ENCODE results near the gene ESYT1. TPM values are rescaled to one million over a fixed set of nuclear protein-coding genes. Genes with fewer than 3 reads are reported as not detected.

ESYT1 gene
- total RNA-seq, 1 donor from 2014 or later, result 464 TPM

DNA sequence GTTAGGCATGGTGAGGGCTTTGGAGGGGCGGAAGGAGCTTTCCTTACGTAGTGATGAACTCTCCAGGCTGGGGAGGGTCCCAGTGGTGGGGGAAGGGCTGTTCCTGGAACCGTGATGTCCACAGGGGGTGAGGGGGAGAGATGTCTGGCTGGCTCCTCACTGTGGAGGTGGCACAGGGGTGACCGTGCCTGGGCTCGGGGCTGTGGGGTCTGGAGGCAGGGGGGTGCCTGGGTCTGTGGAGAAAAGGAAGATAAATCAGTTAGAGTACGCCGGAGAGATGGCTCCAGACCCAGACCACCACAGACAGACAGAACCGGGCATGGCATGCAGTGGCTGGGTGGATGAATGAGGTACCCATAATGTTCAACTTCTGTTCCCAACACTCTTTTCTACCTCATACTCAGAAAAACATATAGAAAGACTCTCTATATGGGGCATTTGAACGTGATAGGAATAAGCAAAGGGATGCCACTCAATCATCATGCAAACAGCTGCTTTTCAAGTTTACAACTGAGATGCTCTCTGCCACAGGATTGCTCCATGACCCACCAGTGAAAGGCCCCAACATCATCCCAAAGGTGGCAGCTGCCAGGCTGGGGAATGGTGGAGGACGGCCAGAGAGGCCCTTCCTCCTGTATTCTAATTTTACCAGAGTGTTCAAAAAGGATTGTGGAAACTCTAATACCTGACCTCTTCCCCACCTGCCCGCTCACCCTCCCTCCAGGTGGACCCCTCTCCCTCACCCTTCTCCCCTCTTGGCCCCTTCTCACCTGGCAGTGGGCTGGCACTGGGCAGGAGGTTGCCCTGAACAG, 35.7 kb downstream of the ESYT1 start:
- DNase-seq (ENCODE audit: low read depth), result no peak
- TF ChIP-seq, protein P1, sequence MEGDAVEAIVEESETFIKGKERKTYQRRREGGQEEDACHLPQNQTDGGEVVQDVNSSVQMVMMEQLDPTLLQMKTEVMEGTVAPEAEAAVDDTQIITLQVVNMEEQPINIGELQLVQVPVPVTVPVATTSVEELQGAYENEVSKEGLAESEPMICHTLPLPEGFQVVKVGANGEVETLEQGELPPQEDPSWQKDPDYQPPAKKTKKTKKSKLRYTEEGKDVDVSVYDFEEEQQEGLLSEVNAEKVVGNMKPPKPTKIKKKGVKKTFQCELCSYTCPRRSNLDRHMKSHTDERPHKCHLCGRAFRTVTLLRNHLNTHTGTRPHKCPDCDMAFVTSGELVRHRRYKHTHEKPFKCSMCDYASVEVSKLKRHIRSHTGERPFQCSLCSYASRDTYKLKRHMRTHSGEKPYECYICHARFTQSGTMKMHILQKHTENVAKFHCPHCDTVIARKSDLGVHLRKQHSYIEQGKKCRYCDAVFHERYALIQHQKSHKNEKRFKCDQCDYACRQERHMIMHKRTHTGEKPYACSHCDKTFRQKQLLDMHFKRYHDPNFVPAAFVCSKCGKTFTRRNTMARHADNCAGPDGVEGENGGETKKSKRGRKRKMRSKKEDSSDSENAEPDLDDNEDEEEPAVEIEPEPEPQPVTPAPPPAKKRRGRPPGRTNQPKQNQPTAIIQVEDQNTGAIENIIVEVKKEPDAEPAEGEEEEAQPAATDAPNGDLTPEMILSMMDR (conservative IDR thresholded peaks at IDR 0.05; ENCODE audit: low read depth, low read length), result no peak
- no peak overlapping the region for H3K4me3 ChIP-seq (ENCODE audit: low read depth, low read length)

DNA sequence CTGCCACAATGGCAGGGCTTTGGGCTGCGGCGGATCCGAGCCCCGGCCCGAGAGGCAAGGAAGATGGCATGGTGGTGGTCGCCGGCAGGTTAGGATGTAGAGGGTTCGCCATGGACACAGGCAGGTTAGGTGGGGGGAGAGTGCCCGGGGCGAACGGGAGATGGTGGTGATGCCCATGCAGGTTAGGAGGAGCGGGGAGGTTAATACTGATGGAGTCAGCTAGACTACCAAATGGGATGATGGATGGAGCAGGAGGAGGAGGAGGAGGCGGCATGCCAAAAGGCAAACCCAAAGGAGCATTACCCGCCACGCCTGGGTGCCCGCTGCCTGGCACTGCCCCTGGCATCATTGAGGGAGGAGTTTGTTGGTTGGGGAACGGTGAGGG, 36.3 kb downstream of the ESYT1 start:
- H3K4me3 ChIP-seq (ENCODE audit: low read depth, low read length), result no peak overlapping the region
- DNase-seq (ENCODE audit: low read depth), result no peak
- TF ChIP-seq, protein P1 (conservative IDR thresholded peaks at IDR 0.05; ENCODE audit: low read depth, low read length), result no peak

DNA sequence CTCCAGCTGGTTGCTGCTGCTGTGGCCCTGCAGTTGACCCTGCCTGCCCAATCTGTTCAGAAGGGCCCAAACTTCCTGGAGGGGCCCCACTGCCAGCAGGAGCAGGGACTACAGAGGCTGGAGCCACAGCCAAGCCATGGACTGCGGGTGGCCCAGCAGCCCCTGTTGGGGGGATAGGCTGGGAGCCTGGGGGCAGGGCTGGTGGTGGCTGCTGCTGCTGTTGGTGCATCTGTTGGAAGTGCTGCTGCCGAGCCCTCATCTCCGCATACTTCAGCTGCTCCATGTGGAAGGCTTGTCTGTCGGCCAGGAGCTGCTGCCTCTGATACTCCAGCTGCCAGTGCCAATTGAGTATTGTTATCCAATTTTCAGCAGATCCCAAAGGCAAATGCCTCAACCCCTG, 37.3 kb downstream of the ESYT1 start:
- H3K4me3 ChIP-seq (ENCODE audit: low read depth, low read length), result no peak overlapping the region
- DNase-seq (ENCODE audit: low read depth), result no peak
- TF ChIP-seq, protein P1 (conservative IDR thresholded peaks at IDR 0.05; ENCODE audit: low read depth, low read length), result no peak

DNA sequence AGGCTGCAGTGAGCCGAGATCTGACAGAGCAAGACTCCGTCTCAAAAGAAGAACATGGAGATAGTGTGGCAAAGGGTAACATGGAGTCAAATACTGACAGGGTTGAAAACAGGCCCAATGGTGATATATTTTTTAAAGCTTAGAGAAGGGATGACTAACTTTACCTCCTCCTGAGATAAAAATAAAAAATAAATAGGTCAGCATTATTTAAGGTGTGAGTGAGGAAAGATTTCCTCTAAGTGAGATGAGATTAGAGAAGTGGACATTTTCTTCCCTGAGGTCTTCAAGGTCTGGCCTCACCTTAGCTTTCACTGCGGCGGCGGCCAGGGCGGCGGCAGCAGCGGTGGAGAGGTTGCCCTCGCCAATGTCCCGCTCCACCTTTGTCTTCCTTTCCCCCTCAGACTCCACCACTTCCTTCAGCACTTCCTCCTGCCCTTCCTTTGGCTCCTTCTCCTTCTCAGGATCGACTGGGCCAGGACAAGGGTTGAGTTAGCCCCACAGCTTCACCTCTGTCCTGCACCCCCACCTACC, 41.2 kb downstream of the ESYT1 start:
- H3K4me3 ChIP-seq (ENCODE audit: low read depth, low read length), result no peak overlapping the region
- TF ChIP-seq, protein P1 (conservative IDR thresholded peaks at IDR 0.05; ENCODE audit: low read depth, low read length), result no peak
- no peak for DNase-seq (ENCODE audit: low read depth)

DNA sequence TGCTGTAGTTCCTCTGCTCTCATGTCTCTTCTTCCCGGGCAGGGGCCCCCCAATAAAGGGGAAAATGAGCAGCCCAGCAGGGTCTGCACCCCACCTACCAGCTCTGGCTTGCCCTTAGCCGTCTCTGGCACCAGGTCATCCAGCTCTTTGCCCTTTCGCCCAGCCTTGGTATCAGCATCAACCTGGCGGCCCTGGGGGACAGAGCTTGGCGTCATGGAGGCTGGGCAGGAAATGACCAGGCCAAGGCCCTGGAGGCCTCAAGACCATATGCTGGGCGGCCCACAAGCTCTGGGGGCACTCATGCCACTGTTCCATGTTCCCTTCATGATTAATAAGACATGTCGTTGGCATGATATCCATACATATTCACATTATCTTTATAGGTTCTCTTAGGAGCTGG, 44.8 kb downstream of the ESYT1 start:
- H3K4me3 ChIP-seq (ENCODE audit: low read depth, low read length), result no peak overlapping the region
- TF ChIP-seq, protein P1 (conservative IDR thresholded peaks at IDR 0.05; ENCODE audit: low read depth, low read length), result no peak
- no peak for DNase-seq (ENCODE audit: low read depth)

DNA sequence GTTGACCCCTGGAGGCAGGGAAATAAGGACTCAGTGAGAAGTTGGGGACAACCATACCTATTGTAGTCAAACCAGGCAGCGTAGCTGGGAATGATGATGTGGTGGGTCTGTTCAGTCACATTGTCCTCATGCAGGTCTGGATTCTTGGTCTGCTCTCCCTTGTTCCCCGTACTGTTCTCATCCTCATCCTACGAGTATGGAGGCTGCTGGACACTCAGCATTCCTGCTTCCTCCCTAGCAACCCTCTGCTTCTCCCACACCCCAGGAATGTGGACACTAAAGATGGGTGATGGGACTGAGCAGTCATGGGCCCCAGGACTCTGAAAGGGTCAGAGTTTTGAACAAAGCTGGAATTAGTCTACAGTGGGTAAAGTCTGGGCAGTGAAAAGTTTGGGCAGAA, 50.3 kb downstream of the ESYT1 start:
- TF ChIP-seq, protein P1 (conservative IDR thresholded peaks at IDR 0.05; ENCODE audit: low read depth, low read length), result no peak
- H3K4me3 ChIP-seq (ENCODE audit: low read depth, low read length), result no peak overlapping the region
- DNase-seq (ENCODE audit: low read depth), result no peak

DNA sequence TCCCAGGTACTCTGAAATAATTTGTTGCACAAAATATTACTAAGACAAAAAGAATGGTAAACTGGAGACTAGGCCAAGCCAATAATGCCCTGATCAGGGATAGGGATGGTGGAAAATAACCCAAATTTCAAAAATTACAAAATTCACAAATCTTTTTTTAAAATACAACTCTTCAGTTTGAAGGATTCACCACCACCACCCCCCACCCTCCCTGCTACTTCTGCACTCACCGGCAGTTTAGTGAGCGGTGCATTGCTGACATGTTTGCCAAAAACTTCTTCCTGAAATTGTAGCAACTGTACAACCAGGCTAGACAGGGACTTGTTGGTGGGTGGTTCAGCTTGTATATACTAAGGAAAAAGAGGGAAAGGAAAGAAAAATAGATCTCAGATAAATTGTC, 58.9 kb downstream of the ESYT1 start:
- TF ChIP-seq, protein P1 (conservative IDR thresholded peaks at IDR 0.05; ENCODE audit: low read depth, low read length), result no peak
- no peak overlapping the region for H3K4me3 ChIP-seq (ENCODE audit: low read depth, low read length)
- no peak for DNase-seq (ENCODE audit: low read depth)

Data from epithelial cell of proximal tubule (primary cell).